ENCODE measurements around the gene DBX1.

GRCh38 chr11:20156876-20157613 is 3.2 kb downstream of the DBX1 start:
- TF ChIP-seq EZH2 (IDR thresholded peaks at IDR 0.05; ENCODE audit: low read length, unreplicated experiment) (no peak), CTCF (conservative IDR thresholded peaks at IDR 0.05; ENCODE audit: low read depth, low read length) (no peak), EZH2phosphoT487 (IDR thresholded peaks at IDR 0.05; ENCODE audit: borderline replicate concordance, low read length) (no peak)

All from PC-3 (cell line).